GM19328 (cell line): ENCODE measurements around the gene DEPDC5.

ENCODE experiments used
- ATAC-seq: cut with Tn5 transposase; IDR thresholded peaks from one replicate; pipeline ENCODE4 v1.9.1; 2021; ENCODE audit warnings: mild to moderate bottlenecking, moderate library complexity; ENCODE audit not compliant: unreplicated experiment

The DEPDC5 gene

GRCh38 chr22:31846161-31847115, 92.6 kb downstream of the DEPDC5 start:
- ATAC-seq: no peak

DNA sequence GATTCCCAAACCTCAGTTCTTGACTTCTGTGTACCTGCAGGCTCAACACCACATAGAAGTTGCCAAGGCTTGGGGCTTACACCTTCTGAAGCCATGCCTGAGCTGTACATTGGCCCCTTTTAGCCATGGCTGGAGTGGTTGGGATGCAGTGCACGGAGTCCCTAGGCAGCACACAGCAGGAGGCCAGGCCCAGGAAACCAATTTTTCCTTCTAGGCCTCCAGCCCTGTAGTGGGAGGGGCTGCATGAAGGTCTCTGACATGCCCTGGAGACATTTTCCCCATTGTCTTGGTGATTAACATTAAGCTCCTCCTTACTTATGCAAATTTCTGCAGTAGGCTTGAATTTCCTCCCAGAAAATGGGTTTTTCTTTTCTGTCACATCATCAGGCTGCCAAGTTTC, 94.6 kb downstream of the DEPDC5 start:
- ATAC-seq: no peak

GRCh38 chr22:31850135-31850534, 96.3 kb downstream of the DEPDC5 start:
- ATAC-seq: no peak

- no peak for ATAC-seq
Measured at GRCh38 chr22:31852691-31853421, 99.0 kb downstream of the DEPDC5 start.

GRCh38 chr22:31853736-31854495, 100.1 kb downstream of the DEPDC5 start:
- ATAC-seq: no peak

DNA sequence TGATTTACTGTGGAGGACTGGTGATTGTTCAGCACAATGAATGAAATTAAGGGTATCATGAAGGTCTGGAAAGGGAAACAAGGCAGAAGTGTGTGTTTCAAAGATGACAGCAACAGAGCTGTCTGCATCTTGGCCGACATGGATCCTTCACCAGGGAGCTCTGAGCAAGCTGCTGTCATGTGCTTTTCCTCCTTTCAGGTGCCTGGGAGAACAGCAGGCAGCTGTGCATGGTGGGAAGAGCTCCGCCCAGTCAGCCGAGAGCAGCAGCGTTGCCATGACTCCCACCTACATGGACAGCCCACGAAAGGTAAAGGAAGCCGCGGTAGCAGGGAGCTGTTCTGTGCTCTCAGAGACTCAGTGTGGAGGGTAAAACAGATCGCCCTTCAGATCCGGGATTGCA, 103.4 kb downstream of the DEPDC5 start:
- no peak for ATAC-seq

DNA sequence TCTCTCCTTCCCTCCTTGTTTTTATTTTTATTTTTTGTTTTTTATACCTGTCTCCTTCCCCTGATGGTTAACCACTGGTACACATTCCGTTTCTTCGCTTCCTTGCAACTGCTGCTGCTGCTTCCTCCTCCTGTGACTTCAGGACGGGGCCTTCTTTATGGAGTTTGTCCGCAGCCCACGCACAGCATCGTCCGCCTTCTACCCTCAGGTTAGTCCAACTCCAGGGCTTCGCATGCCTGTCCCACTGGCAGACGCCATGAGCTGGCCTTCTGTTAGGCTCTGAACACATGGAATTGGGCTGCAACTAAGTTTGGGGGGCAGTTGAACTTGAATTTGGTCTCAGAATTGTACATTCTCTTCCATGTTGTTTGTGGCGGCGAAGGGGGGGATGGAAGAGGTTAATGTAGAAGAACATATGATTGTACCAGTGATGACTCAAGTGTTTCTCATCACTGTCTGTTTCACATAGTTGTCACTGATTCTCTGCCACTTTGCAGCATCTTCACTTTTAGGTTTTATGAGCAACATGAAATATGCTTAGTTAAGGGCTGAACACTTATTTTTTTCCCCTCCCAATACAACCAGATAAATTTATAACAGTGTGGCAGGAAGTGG, 107.5 kb downstream of the DEPDC5 start:
- ATAC-seq: no peak

- no peak for ATAC-seq
Measured at GRCh38 chr22:31866918-31867317, 113.1 kb downstream of the DEPDC5 start.

DNA sequence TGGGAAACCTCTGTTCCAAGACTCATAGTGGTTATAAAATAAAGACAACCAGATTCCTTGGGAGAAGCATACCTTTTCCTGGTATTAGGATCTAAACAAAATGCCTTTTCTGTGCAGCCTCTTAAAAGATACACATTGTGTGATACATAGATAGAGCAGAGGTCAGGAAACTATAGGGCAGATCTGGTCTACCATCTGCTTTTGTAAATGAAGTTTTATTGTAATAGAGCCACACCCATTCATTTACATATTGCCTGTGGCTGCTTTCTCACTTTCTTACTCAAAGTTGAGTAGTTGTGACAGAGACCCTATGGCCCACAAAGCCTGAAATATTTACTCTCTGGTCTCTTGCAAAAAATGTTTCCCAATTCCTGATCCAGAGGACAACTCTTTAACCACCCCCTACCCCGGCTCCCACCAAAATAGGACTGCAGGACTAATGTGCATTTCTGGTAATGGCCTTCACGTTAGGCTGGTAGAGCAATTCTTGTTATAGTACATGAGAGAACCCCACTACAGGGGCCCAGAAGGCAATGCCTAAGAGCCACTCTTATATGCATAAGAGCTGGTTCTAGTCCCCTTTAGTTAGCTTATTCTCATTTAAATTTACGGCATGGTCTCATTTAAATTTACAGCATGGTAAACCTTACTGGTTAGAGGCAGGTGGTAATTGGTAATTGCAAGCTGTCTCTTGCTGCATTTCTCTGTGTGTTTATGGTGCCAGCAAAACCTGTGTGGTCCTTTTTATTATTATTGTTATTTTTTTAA, 113.8 kb downstream of the DEPDC5 start:
- no peak for ATAC-seq

- ATAC-seq: no peak
Measured at GRCh38 chr22:31869739-31870138, 115.9 kb downstream of the DEPDC5 start.

DNA sequence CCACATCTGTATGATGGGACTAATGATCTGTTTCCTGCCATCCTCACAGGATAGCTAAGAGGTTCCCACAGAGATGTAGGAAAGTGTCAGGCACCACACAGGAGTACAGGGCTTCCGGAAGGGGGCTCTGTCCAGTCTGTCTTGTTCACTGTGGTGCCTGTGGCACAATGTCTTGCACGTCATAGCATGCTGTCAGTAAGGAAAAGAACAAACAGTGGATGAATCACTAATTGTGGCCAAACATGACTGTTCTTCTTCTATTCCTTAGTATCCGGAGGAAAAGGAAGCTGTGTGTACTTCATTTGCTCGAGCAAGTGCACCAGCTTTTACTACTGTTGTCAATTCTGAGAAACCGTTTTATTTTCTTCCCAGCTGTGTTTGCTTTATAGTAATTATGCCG, 117.1 kb downstream of the DEPDC5 start:
- ATAC-seq: no peak

GRCh38 chr22:31871480-31871879, 117.7 kb downstream of the DEPDC5 start:
- no peak for ATAC-seq

- ATAC-seq: no peak
Measured at GRCh38 chr22:31872209-31872608, 118.4 kb downstream of the DEPDC5 start.

GRCh38 chr22:31874821-31875220, 121.0 kb downstream of the DEPDC5 start:
- no peak for ATAC-seq

DNA sequence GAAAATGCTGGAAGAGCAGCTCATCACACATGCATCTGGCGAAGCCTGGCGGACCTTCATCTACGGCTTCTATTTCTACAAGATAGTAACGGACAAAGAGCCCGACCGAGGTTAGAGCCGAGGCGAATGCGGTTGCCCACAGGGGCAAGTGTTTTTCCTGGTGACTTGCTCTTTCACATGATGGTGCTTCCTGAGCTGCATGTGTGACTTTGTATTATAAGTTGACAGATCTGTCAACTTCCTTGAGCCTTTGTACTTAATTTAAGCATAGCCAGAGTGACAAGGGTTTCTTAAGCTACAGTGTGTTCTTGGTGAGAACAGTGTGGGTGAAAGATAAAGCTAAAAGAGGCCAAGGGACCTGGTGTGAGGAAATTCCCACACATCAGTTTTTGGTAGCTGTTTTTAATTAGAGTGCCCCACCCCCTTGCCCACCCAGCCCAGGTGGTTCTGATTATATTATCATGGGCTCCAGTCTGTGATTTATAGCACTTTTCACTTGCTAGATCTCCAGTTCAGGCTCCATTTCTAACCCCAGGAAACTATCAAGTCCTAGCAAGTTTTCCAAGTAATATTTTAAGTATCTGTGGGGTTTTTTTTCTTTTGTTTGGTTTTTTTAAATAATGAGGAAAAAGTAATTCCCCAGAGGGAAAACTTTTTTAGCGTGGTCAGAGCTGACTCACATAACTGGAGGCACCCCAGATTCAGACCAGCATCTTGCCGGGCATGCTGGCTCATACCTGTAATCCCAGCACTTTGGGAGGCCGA, 122.5 kb downstream of the DEPDC5 start:
- no peak for ATAC-seq

DNA sequence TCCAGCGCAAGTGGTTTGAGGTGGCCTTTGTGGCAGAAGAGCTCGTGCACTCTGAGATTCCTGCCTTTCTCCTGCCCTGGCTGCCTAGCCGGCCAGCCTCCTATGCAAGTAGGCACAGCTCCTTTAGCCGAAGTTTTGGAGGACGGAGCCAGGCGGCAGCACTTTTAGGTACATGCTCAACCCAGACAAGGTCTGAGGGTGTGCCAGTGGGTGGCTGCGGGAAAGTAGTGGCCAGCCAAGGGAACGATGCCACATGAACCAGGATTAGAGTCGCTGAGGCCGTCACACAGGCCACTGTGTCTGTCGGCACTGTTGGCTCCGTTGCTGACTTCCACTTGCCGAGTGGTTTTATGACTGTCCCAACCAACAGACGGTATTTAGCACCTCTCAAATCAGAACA, 125.8 kb downstream of the DEPDC5 start:
- ATAC-seq: no peak

DNA sequence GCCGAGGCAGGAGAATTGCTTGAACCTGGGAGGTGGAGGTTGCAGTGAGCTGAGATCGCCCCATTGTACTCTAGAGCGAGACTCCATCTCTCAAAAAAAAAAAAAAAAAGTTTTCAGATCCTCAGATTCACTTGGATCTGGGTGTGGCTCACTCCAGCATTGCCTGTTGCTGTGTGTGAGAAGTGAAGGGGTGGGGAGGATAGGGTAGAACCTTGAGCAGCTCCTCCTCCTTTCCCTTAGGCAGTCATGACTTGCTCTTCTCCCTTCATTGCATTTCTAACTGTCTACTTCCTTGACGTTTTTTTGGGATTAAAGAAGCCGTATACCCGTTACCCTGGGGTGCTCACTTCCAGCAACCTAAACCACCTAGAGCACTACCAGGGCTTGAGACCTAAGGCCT, 127.4 kb downstream of the DEPDC5 start:
- no peak for ATAC-seq

- no peak for ATAC-seq
Measured at GRCh38 chr22:31881865-31882264, 128.0 kb downstream of the DEPDC5 start.

GRCh38 chr22:31882971-31883370, 129.2 kb downstream of the DEPDC5 start:
- no peak for ATAC-seq
